Neuronal stem cell (in vitro differentiated cells): ENCODE results near the gene RHOV.

Source experiments
- DNase-seq: peaks from one replicate; pipeline ENCODE4 v3.0.0-alpha.2; 2013; ENCODE audit warnings: low spot score
- H2AFZ ChIP-seq: one replicate; pipeline ENCODE4 v1.6.1; 2013; ENCODE audit warnings: mild to moderate bottlenecking, low read length, inconsistent platforms
- H2AK5ac ChIP-seq: 2 replicates; pipeline ENCODE4 v1.6.1; 2013; ENCODE audit warnings: low read depth, mild to moderate bottlenecking, inconsistent platforms, low read length, moderate library complexity, mixed read lengths
- H2BK120ac ChIP-seq: 2 replicates; pipeline ENCODE4 v1.6.1; 2013; ENCODE audit warnings: low read depth, mild to moderate bottlenecking, inconsistent platforms, low read length, moderate library complexity, mixed read lengths
- H2BK12ac ChIP-seq: one replicate; pipeline ENCODE4 v1.6.1; 2013; ENCODE audit warnings: low read length, inconsistent platforms
- H2BK15ac ChIP-seq: 2 replicates; pipeline ENCODE4 v1.6.1; 2013; ENCODE audit warnings: mild to moderate bottlenecking, low read length, inconsistent platforms, mixed read lengths
- H2BK5ac ChIP-seq: one replicate; pipeline ENCODE4 v1.6.1; 2013; ENCODE audit warnings: inconsistent platforms, mild to moderate bottlenecking, low read length, moderate library complexity
- H3K14ac ChIP-seq: one replicate; pipeline ENCODE4 v1.6.1; 2013; ENCODE audit warnings: low read length, inconsistent platforms
- H3K18ac ChIP-seq: 2 replicates; pipeline ENCODE4 v1.6.1; 2013; ENCODE audit warnings: low read length, inconsistent platforms
- H3K23ac ChIP-seq: 2 replicates; pipeline ENCODE4 v1.6.1; 2013; ENCODE audit warnings: low read depth, mild to moderate bottlenecking, mixed read lengths, low read length, inconsistent platforms; ENCODE audit not compliant: poor library complexity
- H3K27ac ChIP-seq: replicated peaks from 3 replicates; pipeline ENCODE4 v1.5.1; 2013; ENCODE audit warnings: low read length, inconsistent platforms
- H3K27me3 ChIP-seq, 3 experiments: 2 replicates each; pipeline ENCODE4 v1.6.1; 2013; ENCODE audit warnings: low read length in 3 of 3, mild to moderate bottlenecking in 2 of 3, inconsistent platforms in 1 of 3, low read depth in 1 of 3, mixed read lengths in 1 of 3, moderate library complexity in 1 of 3; ENCODE audit not compliant: control insufficient read depth in 3 of 3, insufficient read depth in 3 of 3
- H3K36me3 ChIP-seq, 2 donors: replicated peaks in 1 of 2; 2 replicates each; pipeline ENCODE4 v1.6.1; 2013; ENCODE audit warnings: low read length in 2 of 2; ENCODE audit not compliant: control insufficient read depth in 2 of 2, insufficient read depth in 2 of 2
- H3K4ac ChIP-seq: 2 replicates; pipeline ENCODE4 v1.6.1; 2013; ENCODE audit warnings: inconsistent platforms, mild to moderate bottlenecking, low read length, moderate library complexity
- H3K4me1 ChIP-seq, 2 donors: 1 replicate in 1 of 2; 2 replicates in 1 of 2; pipeline ENCODE4 v1.6.1; 2013; ENCODE audit warnings: low read length in 2 of 2, low read depth in 1 of 2; ENCODE audit not compliant: control insufficient read depth in 2 of 2, insufficient read depth in 1 of 2
- H3K4me2 ChIP-seq: one replicate; pipeline ENCODE4 v1.6.1; 2013; ENCODE audit warnings: mild to moderate bottlenecking, low read length, inconsistent platforms; ENCODE audit not compliant: insufficient read depth, poor library complexity, severe bottlenecking
- H3K4me3 ChIP-seq, 2 donors: 2 replicates each; pipeline ENCODE4 v1.5.1; 2013; ENCODE audit warnings: low read length in 2 of 2, mild to moderate bottlenecking in 2 of 2, inconsistent platforms in 1 of 2, moderate library complexity in 1 of 2
- H3K79me1 ChIP-seq: one replicate; pipeline ENCODE4 v1.6.1; 2013; ENCODE audit warnings: low read depth, mild to moderate bottlenecking, inconsistent platforms, low read length, moderate library complexity
- H3K9ac ChIP-seq: one replicate; pipeline ENCODE4 v1.6.1; 2013; ENCODE audit warnings: mild to moderate bottlenecking, low read depth, low read length, inconsistent platforms; ENCODE audit not compliant: poor library complexity
- H3K9me3 ChIP-seq, 2 donors: replicated peaks in 1 of 2; 2 replicates each; pipeline versions ENCODE3 to v1.6.1; 2013; ENCODE audit warnings: low read length in 2 of 2, mild to moderate bottlenecking in 2 of 2, inconsistent platforms in 1 of 2, low read depth in 1 of 2, mixed read lengths in 1 of 2, moderate library complexity in 1 of 2; ENCODE audit not compliant: control insufficient read depth in 2 of 2, insufficient read depth in 1 of 2
- H4K8ac ChIP-seq: one replicate; pipeline ENCODE4 v1.6.1; 2013; ENCODE audit warnings: low read depth, mild to moderate bottlenecking, inconsistent platforms, low read length, moderate library complexity
- H4K91ac ChIP-seq: one replicate; pipeline ENCODE4 v1.6.1; 2013; ENCODE audit warnings: low read length, low read depth, mild to moderate bottlenecking, inconsistent platforms; ENCODE audit not compliant: poor library complexity
- WGBS, 2 donors: extraction: QIAGEN DNeasy Blood & Tissue Kit; methylation state at CpG; one replicate each; pipeline ENCODE4 v1.1.7; 2013; ENCODE audit warnings: missing lambda C conversion rate in 2 of 2, mixed read lengths in 1 of 2; ENCODE audit not compliant: insufficient read length in 2 of 2, insufficient replicate concordance in 1 of 2; ENCODE audit errors: extremely low coverage in 2 of 2; 5-methylcytosine and 5-hydroxymethylcytosine counted together

Gene RHOV

GRCh38 chr15:40836020-40836419 lies 38.0 kb downstream of the RHOV start:
- no peak overlapping the region for H2BK5ac ChIP-seq
- H3K4me3 ChIP-seq: no peak overlapping the region
- H3K9me3 ChIP-seq: no peaks in the 10 kb centered on the region
- H3K18ac ChIP-seq: no peak overlapping the region
- no peak overlapping the region for H2BK12ac ChIP-seq
- no peaks in the 10 kb centered on the region for H3K36me3 ChIP-seq
- no peak overlapping the region for H2BK120ac ChIP-seq
- no peak overlapping the region for H3K9ac ChIP-seq
- no peaks in the 10 kb centered on the region for H3K4me1 ChIP-seq
- peaks cover 0 to 24% (median 0%) of the 10 kb centered on the region in 3 experiments for H3K27me3 ChIP-seq
- no peak overlapping the region for H2AK5ac ChIP-seq
- no peak overlapping the region for H3K27ac ChIP-seq
- H3K4me2 ChIP-seq: no peak overlapping the region
- DNase-seq: no peak
- H4K8ac ChIP-seq: no peak overlapping the region
- no peaks in the 10 kb centered on the region for H3K79me1 ChIP-seq
- no CpG with 5 or more reads among the region's 1 CpG for WGBS, 2 donors
- H3K23ac ChIP-seq: no peak overlapping the region
- no peak overlapping the region for H3K4ac ChIP-seq
- no peak overlapping the region for H3K14ac ChIP-seq
- no peak overlapping the region for H2BK15ac ChIP-seq
- H2AFZ ChIP-seq: no peak overlapping the region
- no peak overlapping the region for H4K91ac ChIP-seq

GRCh38 chr15:40832903-40833302 lies 41.1 kb downstream of the RHOV start:
- H3K9ac ChIP-seq: no peak overlapping the region
- H3K23ac ChIP-seq: no peak overlapping the region
- no peaks in the 10 kb centered on the region for H3K79me1 ChIP-seq
- no peak overlapping the region for H2BK12ac ChIP-seq
- no peak overlapping the region for H2BK15ac ChIP-seq
- peaks cover 0 to 12% (median 0%) of the 10 kb centered on the region in 3 experiments for H3K27me3 ChIP-seq
- no peak overlapping the region for H4K91ac ChIP-seq
- DNase-seq: no peak
- no peak overlapping the region for H2AFZ ChIP-seq
- H2BK120ac ChIP-seq: no peak overlapping the region
- no peak overlapping the region for H2BK5ac ChIP-seq
- no peaks in the 10 kb centered on the region for H3K36me3 ChIP-seq
- no peak overlapping the region for H3K27ac ChIP-seq
- no peak overlapping the region for H3K18ac ChIP-seq
- H3K9me3 ChIP-seq: no peaks in the 10 kb centered on the region
- H3K4ac ChIP-seq: no peak overlapping the region
- no peak overlapping the region for H4K8ac ChIP-seq
- no peak overlapping the region for H3K14ac ChIP-seq
- H2AK5ac ChIP-seq: no peak overlapping the region
- H3K4me2 ChIP-seq: no peak overlapping the region
- H3K4me1 ChIP-seq: no peaks in the 10 kb centered on the region
- no peak overlapping the region for H3K4me3 ChIP-seq

GRCh38 chr15:40831861-40832260 lies 42.2 kb downstream of the RHOV start:
- no peaks in the 10 kb centered on the region for H3K79me1 ChIP-seq
- no peak overlapping the region for H3K4me2 ChIP-seq
- H2BK12ac ChIP-seq: no peak overlapping the region
- H3K27ac ChIP-seq: no peak overlapping the region
- peaks cover 0 to 9% (median 0%) of the 10 kb centered on the region in 3 experiments for H3K27me3 ChIP-seq
- H4K91ac ChIP-seq: no peak overlapping the region
- no peak overlapping the region for H3K9ac ChIP-seq
- H3K4me3 ChIP-seq: peak overlapping the region in 1 of 2 donors; percentile 11
- DNase-seq: no peak
- H3K18ac ChIP-seq: no peak overlapping the region
- H3K4me1 ChIP-seq: no peaks in the 10 kb centered on the region
- no peak overlapping the region for H2BK5ac ChIP-seq
- H4K8ac ChIP-seq: no peak overlapping the region
- H3K14ac ChIP-seq: no peak overlapping the region
- no peak overlapping the region for H2AK5ac ChIP-seq
- H3K4ac ChIP-seq: no peak overlapping the region
- no peak overlapping the region for H3K23ac ChIP-seq
- no peak overlapping the region for H2BK15ac ChIP-seq
- no peaks in the 10 kb centered on the region for H3K9me3 ChIP-seq
- H3K36me3 ChIP-seq: no peaks in the 10 kb centered on the region
- no CpG with 5 or more reads among the region's 1 CpG for WGBS, 2 donors
- H2AFZ ChIP-seq: no peak overlapping the region
- no peak overlapping the region for H2BK120ac ChIP-seq

- Histone ChIP-seq H3K9me3 (no peaks in the 10 kb centered on the region), H3K27me3 (peaks cover 0 to 5% (median 0%) of the 10 kb centered on the region in 3 experiments), H3K4me3 (no peak overlapping the region), H2BK12ac (no peak overlapping the region), H3K4ac (no peak overlapping the region), H3K27ac (no peak overlapping the region), H2BK15ac (no peak overlapping the region), H4K91ac (no peak overlapping the region), H3K9ac (no peak overlapping the region), H3K14ac (no peak overlapping the region), H3K18ac (no peak overlapping the region), H4K8ac (no peak overlapping the region), H3K23ac (no peak overlapping the region), H2AFZ (no peak overlapping the region), H3K4me2 (no peak overlapping the region), H3K79me1 (no peaks in the 10 kb centered on the region), H2BK120ac (no peak overlapping the region), H3K4me1 (no peaks in the 10 kb centered on the region), H2AK5ac (no peak overlapping the region), H2BK5ac (no peak overlapping the region), H3K36me3 (no peaks in the 10 kb centered on the region)
- no peak for DNase-seq
- WGBS, 2 donors: no CpG with 5 or more reads among the region's 2 CpGs
Observed at GRCh38 chr15:40830884-40831283, 43.1 kb downstream of the RHOV start.
